Epithelial cell of proximal tubule (primary cell): ENCODE data around the gene CD99L2. TPM values are rescaled to one million over a fixed set of nuclear protein-coding genes. Genes with fewer than 3 reads are reported as not detected.
"Not testable (repeated sequence)": the region's sequence is repeated elsewhere in the genome, so short reads cannot be mapped to it uniquely, and the experiment has no call there.

Experiments used
- DNase-seq: peaks from one replicate; pipeline ENCODE4 v3.0.0-alpha.2; 2011; ENCODE audit warnings: low read depth
- H3K4me3 ChIP-seq: 2 replicates; pipeline ENCODE4 v1.5.1; 2011; ENCODE audit warnings: low read depth, mild to moderate bottlenecking, low read length
- total RNA-seq: library from RNA; depleted of rRNA; stranded (reverse); fragments of >200 nt; gene quantifications from 2 replicates; pipeline ENCODE4 v1.2.3, GENCODE V29; 2015
- TF ChIP-seq, protein P1 (sequence below): conservative IDR thresholded peaks from 2 replicates; pipeline ENCODE4 v1.5.1; 2012; ENCODE audit warnings: low read depth, mild to moderate bottlenecking, low read length

CD99L2 gene
- total RNA-seq, 1 donor from 2014 or later: 32.5 TPM

DNA sequence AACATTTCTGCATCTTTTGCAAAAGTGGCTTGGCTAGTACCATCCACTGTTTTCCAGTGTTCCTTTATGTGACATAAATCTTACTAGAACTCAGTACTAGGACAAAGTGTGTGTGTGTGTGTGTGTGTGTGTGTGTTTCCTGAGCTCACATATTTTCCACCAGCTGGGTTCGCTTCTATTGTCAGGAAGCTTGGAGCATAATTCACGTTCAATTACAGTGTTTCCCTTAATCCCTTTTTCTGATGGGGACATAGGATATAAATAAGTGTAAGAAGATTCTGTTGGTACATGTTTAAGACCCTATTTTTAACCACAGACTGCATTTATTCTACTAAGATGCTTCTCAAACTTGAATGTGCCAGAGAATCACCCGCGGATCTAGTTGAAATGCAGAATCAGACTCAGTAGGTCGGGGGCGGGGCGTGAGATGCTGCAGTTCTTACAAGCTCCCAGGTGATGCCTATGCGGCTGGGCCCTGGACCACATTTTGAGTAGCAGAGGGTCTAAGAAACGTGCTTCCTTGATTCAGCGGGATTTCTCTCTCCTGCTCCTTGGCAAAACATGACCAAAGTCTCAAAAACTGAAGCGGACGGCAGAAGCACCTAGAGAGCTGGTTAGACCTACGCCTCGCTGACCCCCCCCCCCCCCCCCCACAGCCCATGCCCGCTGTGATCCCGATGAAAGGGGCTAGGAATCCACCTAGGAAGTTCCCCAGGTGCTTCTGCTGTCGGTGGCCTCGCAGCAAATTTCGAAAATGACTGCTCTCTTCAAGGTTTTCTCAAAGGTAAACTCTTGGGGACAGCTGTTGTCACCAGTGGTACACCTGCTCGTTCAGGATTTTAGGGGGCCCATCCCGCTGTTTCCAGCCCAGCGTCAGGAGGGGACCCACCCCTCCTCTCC lies 797 bp downstream of the CD99L2 start:
- H3K4me3 ChIP-seq: peak overlapping the region; percentile 66
- no peak for DNase-seq
- TF ChIP-seq, protein P1, sequence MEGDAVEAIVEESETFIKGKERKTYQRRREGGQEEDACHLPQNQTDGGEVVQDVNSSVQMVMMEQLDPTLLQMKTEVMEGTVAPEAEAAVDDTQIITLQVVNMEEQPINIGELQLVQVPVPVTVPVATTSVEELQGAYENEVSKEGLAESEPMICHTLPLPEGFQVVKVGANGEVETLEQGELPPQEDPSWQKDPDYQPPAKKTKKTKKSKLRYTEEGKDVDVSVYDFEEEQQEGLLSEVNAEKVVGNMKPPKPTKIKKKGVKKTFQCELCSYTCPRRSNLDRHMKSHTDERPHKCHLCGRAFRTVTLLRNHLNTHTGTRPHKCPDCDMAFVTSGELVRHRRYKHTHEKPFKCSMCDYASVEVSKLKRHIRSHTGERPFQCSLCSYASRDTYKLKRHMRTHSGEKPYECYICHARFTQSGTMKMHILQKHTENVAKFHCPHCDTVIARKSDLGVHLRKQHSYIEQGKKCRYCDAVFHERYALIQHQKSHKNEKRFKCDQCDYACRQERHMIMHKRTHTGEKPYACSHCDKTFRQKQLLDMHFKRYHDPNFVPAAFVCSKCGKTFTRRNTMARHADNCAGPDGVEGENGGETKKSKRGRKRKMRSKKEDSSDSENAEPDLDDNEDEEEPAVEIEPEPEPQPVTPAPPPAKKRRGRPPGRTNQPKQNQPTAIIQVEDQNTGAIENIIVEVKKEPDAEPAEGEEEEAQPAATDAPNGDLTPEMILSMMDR: no peak

DNA sequence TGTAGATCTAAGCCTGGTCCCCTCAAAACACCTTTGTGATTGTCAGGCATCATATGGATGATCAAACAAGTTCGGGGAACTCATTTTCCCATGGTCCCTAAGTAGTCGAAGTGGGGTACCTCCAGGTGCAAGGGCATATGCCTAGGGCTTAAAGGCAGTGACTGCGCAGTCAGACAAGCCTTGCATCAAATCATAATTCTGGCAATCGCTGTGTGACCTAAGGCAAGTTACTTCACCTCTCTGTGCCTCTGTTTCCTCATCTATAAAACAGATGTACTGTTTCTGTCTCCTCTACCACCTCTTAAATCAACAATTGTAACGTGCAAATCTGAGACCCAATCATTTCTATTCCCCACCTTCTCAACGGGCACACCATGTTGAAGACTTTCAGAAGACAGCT lies 1.8 kb downstream of the CD99L2 start:
- no peak overlapping the region for H3K4me3 ChIP-seq
- TF ChIP-seq, protein P1: no peak
- no peak for DNase-seq

DNA sequence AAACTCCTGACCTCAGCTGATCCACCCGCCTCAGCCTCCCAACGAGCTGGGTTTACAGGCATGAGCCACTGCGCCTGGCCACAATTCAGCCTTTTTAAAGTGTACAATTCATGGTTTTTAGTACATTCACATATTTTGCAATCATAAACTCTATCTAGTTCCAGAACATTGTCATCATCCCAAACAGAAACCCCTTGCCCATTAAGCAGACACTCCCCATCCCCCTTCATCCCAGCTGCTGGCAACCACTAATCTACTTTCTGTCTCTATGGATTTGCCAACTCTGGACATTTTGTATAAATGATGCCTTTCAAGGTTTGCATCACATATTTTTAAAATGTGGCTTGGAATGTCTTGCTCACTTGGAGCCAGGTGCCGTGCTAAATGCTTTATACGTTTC lies 4.5 kb downstream of the CD99L2 start:
- TF ChIP-seq, protein P1: no peak
- no peak overlapping the region for H3K4me3 ChIP-seq
- DNase-seq: no peak

DNA sequence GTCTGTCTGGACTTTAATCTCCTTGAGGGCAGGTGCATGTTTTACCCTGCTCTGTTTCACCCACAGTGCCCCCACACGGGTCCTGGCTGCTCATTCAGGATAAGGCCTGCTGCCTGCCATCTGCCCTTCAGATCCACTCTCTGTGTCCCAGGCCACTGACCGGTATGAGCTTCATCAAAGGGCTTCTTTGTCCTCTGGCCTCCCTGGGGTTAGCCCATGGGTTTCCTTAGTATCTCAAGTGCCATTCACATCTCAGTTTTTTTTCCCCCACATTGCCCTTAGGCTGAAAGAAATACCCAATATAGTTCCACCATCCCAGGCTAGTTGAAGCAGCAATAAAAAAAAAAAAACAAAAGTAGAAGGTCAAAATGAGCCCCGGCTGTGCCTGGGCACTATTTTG lies 9.3 kb downstream of the CD99L2 start:
- H3K4me3 ChIP-seq: no peak overlapping the region
- no peak for DNase-seq
- TF ChIP-seq, protein P1: no peak

DNA sequence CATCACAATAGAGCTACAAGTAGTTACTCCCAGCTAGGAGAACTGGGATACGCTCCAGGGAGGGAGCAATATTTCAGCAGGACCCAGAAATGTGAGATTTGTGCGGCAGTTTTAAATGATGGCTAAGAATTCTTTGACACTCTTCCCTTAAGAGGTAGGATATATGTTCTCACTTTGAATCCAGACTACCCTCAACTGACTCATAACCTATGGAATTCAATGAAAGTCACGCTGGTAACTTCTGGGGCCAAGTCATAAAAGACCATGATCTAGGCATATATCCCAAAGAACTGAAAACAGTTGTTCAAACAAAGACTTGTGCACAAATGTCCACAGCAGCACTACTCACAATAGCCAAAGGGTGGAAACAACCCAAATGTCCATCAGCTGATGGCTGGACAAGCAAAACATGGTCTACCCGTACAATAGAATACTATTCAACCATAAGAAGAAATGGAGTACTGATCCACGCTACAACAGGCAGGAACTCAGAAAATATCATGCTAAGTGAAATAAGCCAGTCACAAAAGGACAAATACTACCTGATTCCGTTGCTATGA lies 10.5 kb downstream of the CD99L2 start:
- DNase-seq: no peak
- TF ChIP-seq, protein P1: no peak
- no peak overlapping the region for H3K4me3 ChIP-seq

DNA sequence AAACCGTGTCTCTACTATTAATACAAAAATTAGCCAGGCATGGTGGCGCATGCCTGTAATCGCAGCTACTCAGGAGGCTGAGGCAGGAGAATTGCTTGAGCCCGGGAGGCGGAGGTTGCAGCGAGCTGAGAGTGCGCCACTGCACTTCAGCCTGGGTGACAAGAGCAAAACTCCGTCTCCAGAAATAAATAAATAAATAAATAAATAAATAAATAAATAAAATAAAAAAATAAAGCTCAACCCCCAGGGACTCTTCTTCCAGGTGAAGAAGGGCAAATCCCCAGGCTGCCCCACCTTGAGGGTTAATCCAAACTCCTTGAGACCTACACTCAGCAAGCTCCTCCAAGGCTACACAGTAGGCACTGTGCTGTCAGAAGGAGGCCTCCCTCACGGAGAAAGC lies 11.2 kb downstream of the CD99L2 start:
- H3K4me3 ChIP-seq, DNase-seq: not testable (repeated sequence)

DNA sequence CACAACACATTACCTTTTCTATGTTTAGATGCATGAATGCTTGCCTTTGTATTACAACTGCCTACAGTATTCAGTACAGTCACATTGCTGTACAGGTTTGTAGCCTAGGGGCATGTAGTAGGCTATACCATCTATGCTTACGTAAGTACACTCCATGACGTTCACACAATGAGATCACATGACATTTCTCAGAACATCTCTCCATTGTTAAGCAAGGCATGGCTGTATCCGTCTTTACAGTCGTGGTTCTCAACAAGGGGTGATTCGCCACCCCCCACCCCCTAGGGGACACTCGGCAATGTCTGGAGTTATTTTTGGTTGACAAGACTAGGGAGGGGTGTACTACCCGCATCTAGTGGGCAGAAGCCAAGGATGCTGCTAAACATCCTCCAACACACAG lies 12.1 kb downstream of the CD99L2 start:
- DNase-seq: no peak
- no peak overlapping the region for H3K4me3 ChIP-seq
- TF ChIP-seq, protein P1: no peak
